GM19025 (cell line): Measurements from ENCODE around the gene RAD21L1.

Source experiments
- ATAC-seq: cut with Tn5 transposase; IDR thresholded peaks from one replicate; pipeline ENCODE4 v1.9.1; 2021; ENCODE audit warnings: mild to moderate bottlenecking, low read depth, moderate library complexity; ENCODE audit not compliant: unreplicated experiment

The RAD21L1 gene

DNA sequence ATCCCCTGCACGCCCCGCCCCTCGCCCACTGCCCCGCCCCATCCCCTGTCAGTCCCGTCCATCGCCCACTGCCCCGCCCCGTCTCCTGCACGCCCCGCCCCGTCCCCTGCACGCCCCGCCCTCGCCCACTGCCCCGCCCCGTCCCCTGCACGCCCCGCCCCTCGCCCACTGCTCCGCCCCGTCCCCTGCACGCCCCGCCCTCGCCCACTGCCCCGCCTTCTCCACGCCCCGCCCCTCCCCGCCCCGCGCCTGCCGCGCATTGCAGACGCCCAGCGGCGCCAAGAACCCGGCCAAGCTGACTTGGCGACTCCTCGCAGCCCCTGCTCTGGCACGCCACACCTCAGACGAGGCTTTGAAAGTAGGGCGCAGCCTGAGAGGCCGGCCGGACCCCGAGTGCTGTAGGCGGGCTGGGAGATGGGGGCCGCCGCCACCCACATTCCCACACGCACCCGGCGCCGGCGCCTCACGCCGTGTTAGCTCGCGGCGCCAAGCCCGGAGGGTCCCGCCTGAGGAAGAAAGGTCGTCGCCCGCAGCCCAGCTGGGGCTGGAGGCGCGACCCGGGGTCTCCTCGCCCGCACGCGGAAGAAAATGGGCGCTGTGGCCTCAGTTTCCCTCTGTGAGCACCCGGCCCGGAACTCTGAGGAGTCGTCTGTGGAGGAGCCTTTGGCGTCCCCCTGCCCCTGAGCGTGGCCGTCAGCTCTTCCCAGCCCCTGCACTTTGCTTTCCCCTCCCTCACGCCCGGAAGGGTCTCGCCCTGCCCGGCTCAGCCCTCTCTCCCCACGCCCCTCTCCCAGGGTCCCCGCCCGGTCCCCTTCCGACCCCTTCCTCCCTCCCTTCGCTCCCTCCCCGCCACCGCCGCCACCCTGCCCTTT, at the start of gene RAD21L1:
Gene RAD21L1, plus strand, starts transcription at position 262 of the 872 bp plus-strand sequence. CDS start 2,410 bp downstream, outside the sequence.
- ATAC-seq: no peak

GRCh38 chr20:1177680-1178079, 48.2 kb upstream of the RAD21L1 start:
- no peak for ATAC-seq

DNA sequence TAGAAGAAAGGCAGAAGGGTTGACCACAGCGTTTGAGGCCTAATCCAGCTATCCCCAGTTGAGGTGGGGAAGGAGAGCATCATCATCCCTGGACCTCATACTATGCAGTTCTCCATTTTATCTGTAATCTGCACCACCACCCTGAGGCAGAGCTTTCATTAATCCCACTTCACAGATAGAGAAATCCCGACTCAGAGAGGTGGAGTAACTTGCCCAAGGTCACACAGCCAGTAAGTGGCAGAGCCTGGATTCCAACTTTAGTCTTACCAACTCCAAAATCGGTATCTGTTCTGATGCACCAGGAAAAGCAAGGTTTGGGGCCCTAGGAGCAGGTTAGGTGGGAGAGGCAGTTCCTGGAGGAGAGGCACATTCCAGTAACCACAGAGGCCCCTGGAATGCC, 47.7 kb upstream of the RAD21L1 start:
- no peak for ATAC-seq

- ATAC-seq: no peak
Measured at GRCh38 chr20:1178623-1179022, 47.2 kb upstream of the RAD21L1 start.

GRCh38 chr20:1180949-1181348, 44.9 kb upstream of the RAD21L1 start:
- no peak for ATAC-seq

GRCh38 chr20:1182106-1182505, 43.7 kb upstream of the RAD21L1 start:
- ATAC-seq: no peak

DNA sequence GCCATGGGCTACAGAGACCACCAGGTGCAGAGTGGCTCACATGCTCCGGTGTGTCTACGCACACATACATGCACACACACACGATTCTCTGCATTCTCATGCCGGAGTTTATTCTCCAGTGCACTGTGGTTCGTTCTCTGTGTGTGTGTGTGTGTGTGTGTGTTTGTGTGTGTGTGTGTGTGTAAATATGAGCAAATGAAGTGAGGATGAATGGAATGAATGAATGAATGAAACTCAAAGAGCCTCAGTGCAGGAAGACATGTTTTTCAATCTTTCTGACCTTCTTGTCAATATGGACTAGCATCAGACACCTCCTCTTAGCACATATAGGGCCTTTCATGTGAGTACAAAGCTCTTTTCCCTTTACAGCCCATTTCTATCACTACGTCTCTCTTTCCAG, 42.7 kb upstream of the RAD21L1 start:
- no peak for ATAC-seq

DNA sequence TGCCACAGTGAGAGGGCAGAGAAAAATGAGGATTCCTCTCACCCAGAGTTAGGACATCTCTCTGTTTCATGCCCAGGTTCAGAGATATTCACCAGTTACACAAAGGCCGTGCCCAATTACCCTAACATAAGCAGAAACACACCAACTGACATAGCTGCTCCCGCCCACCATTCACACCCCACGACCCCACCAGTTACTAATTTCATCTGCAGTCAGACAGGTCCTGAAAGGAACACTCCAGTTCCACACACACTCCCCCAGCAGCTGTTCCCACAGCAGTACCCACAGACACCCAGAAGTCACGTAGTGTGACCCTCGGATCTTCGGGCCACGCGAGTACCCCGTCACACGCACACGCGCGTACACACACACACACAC, 41.6 kb upstream of the RAD21L1 start:
- ATAC-seq: no peak

DNA sequence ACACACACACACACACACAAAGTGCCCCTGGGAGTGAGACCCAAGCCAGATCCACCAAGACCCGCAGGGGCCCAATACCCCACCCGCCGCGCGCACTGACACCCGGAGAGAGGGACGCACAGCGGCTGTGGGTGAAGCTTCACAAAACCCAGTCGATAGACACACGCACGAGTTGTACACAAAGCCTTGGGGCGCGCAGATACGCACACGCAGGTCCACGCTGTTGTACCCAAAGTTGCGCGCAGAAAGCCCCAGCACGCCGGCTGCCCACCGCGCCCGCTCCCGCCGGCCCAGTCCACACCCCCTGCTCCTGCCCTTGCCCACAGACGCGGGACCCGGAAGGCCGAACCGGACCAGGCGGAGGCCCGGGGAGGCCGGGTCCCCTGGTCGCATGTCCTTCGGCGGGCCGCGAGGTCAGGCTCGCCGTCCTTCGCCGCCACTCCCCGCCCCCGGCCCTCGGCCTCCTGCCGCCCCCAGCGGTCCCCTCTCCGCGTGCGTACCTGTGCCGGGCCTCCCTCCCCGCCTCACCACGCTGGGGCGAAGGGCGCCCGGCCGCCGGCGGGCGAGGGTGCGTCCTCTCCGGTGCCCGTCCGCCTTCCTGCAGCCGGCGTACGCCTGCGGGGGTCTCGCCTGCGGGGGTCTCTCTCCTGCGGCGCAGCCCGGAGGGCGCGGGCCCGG, 41.1 kb upstream of the RAD21L1 start, which contains the start of gene TMEM74B:
Gene TMEM74B, minus strand, starts transcription at position 344 of the 678 bp plus-strand sequence. CDS start 1,180 bp downstream, outside the sequence.
- ATAC-seq: no peak

GRCh38 chr20:1185316-1185741, 40.5 kb upstream of the RAD21L1 start:
- no peak for ATAC-seq

- no peak for ATAC-seq
Measured at GRCh38 chr20:1185790-1186334, 40.0 kb upstream of the RAD21L1 start.

GRCh38 chr20:1186367-1186991, 39.4 kb upstream of the RAD21L1 start:
- no peak for ATAC-seq

DNA sequence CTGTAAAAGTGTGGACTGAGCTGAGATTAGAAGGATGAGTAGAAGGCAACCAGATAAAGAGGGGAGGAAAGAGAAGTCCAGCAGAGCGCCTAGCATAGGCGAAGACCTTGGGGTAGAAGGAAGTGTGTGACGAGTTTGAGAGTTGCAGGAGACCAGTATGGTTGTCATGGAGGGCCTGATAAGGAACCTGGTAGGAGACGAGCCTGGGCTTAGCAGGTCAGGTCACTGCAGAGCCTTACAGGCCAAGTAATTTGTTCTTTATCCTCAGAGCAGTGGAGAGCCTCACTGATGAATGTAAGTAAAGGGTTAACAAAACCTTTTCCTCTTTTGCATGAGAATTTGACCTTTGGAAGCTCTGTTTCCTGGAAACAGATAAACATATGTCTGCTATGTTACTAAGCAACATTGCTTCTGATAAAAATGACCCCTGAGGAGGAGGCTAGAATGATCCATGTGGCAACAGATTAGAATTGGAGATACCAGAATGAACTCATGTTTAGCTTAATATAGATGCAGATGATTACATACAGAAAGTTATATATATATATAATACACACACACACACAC, 38.2 kb upstream of the RAD21L1 start:
- ATAC-seq: no peak

DNA sequence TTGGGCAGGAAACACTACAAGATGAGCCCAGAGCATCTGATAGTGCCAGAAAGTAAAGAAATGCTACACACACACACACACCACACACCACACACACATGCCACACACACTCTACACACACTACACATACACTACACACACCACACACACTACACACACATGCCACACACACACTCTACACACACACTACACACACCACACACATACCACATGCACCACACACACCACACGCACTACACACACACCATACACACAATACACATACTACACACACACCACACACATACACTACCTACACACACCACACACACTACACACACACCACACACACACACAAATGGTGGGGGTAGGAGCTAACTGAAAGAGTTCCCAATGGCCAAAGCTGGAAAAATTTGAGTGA, 37.5 kb upstream of the RAD21L1 start:
- no peak for ATAC-seq

DNA sequence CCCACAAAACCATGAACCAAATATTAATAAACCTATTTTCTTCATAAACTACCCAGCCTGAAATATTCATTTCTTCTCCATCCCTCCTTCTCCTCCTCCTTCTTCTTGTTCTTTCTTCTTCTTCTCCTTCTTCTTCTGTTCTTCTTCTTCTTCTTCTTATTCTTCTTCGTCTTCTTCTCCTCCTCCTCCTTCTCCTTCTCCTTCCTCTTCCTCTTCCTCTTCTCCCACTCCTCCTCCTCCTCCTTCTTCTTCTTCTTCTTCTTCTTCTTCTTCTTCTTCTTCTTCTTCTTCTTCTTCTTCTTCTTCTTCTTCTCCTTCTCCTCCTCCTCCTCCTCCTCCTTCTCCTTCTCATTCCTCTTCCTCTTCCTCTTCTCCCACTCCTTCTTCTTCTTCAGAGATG, 36.0 kb upstream of the RAD21L1 start:
- ATAC-seq: no peak

GRCh38 chr20:1190847-1191246, 35.0 kb upstream of the RAD21L1 start:
- ATAC-seq: no peak

- no peak for ATAC-seq
Measured at GRCh38 chr20:1191299-1191698, 34.5 kb upstream of the RAD21L1 start.

- ATAC-seq: no peak
Measured at GRCh38 chr20:1195226-1195625, 30.6 kb upstream of the RAD21L1 start.

- ATAC-seq: no peak
Measured at GRCh38 chr20:1196634-1197033, 29.2 kb upstream of the RAD21L1 start.

GRCh38 chr20:1197801-1198200, 28.0 kb upstream of the RAD21L1 start:
- ATAC-seq: no peak

DNA sequence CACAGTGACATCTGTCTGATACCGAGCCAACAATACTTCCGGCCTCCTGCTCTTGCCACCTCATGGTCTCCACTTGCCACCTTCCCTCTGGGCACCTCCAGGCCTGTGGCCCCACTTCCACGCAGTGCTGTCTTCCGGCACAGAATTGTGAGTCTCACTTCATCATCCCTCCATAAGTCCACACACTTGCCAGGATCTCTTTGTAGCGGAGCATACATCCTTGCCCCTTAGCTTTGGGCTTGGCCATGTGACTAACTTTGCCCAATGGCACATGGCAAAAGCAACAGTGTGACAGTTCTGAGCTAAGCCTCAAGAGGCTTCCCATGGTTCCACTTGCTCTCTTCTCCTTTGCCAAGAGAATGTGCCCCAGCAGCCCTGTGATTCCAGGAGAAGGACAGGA, 27.1 kb upstream of the RAD21L1 start:
- ATAC-seq: no peak
